Fibroblast of lung (primary cell): ENCODE data around the gene IGFBP1.

Source experiments
- EZH2 ChIP-seq: IDR thresholded peaks from 2 replicates; pipeline ENCODE4 v1.5.1; 2012; ENCODE audit warnings: low read length, control low read depth, mild to moderate bottlenecking; ENCODE audit errors: missing control alignments
- TF ChIP-seq, protein P1 (sequence below), 2 donors: IDR thresholded peaks in 1 of 2; conservative IDR thresholded peaks in 1 of 2; 1 replicate in 1 of 2; 2 replicates in 1 of 2; pipeline ENCODE4 v1.5.1; 2011 to 2012; ENCODE audit warnings: low read length in 2 of 2, control low read depth in 1 of 2, inconsistent platforms in 1 of 2, low read depth in 1 of 2, mild to moderate bottlenecking in 1 of 2

- no peak for TF ChIP-seq EZH2
- TF ChIP-seq, protein P1, sequence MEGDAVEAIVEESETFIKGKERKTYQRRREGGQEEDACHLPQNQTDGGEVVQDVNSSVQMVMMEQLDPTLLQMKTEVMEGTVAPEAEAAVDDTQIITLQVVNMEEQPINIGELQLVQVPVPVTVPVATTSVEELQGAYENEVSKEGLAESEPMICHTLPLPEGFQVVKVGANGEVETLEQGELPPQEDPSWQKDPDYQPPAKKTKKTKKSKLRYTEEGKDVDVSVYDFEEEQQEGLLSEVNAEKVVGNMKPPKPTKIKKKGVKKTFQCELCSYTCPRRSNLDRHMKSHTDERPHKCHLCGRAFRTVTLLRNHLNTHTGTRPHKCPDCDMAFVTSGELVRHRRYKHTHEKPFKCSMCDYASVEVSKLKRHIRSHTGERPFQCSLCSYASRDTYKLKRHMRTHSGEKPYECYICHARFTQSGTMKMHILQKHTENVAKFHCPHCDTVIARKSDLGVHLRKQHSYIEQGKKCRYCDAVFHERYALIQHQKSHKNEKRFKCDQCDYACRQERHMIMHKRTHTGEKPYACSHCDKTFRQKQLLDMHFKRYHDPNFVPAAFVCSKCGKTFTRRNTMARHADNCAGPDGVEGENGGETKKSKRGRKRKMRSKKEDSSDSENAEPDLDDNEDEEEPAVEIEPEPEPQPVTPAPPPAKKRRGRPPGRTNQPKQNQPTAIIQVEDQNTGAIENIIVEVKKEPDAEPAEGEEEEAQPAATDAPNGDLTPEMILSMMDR (conservative IDR thresholded peaks at IDR 0.05 in 1 of 2, IDR thresholded peaks at IDR 0.05 in 1 of 2; ENCODE audit: low read depth in 1 of 2, low read length in 2 of 2): peak; percentile 37 to 62
Observed at GRCh38 chr7:45890902-45891461, 2.7 kb downstream of the IGFBP1 start.
